ENCODE results near the gene SYT7. TPM values are rescaled to one million over a fixed set of nuclear protein-coding genes. Genes with fewer than 3 reads are reported as not detected.

Gene SYT7
- total and polyA plus RNA-seq, 2 donors (not counting 1 experiment from before 2014, with no cell fraction given): not detected

GRCh38 chr11:61473370-61474012 lies 107.4 kb downstream of the SYT7 start:
- Mint-ChIP-seq H3K27ac (no peak overlapping the region), H3K4me1 (peaks cover 2% of the 10 kb centered on the region), H3K4me3 (no peak overlapping the region), H3K27me3 (no peaks in the 10 kb centered on the region), H3K9me3 (ENCODE audit: insufficient read depth) (no peaks in the 10 kb centered on the region)
- ATAC-seq (ENCODE audit: low read depth) (no peak), DNase-seq (no peak)
- no peak overlapping the region for H3K9ac ChIP-seq (ENCODE audit: low read length)
- POLR2A ChIA-PET: no interaction called here
- no peak overlapping the region for H3K4me2 ChIP-seq (replicated peaks; ENCODE audit: low read depth, low read length, poor library complexity, severe bottlenecking)
- H2AFZ ChIP-seq (ENCODE audit: insufficient read depth, low read depth, low read length, poor library complexity, severe bottlenecking): no peak overlapping the region
- no peaks in the 10 kb centered on the region for H4K20me1 ChIP-seq (ENCODE audit: control insufficient read depth, insufficient read depth, low read length, poor library complexity, severe bottlenecking)
- H3K27ac ChIP-seq (ENCODE audit: low read length in 2 of 2): no peak overlapping the region
- intact Hi-C loops (cut with micrococcal nuclease): no loop called here
- H3K4me3 ChIP-seq (ENCODE audit: control extremely low read depth in 1 of 5, extremely low read depth in 1 of 5, insufficient read depth in 1 of 5, low read depth in 2 of 5, low read length in 4 of 5): no peak overlapping the region
- H3K36me3 ChIP-seq (replicated peaks in 1 of 2; ENCODE audit: control extremely low read depth in 1 of 2, control insufficient read depth in 1 of 2, extremely low read depth in 1 of 2, insufficient read depth in 2 of 2, low read length in 1 of 2): peaks cover 0 to 11% of the 10 kb centered on the region in 2 experiments
- no peaks in the 10 kb centered on the region for H3K79me2 ChIP-seq (ENCODE audit: control insufficient read depth, insufficient read depth, low read length)
- no peak for TF ChIP-seq EZH2 (IDR thresholded peaks at IDR 0.05; ENCODE audit: borderline replicate concordance, insufficient read depth, low read depth, low read length, poor library complexity, severe bottlenecking)
- TF ChIP-seq, protein P1, sequence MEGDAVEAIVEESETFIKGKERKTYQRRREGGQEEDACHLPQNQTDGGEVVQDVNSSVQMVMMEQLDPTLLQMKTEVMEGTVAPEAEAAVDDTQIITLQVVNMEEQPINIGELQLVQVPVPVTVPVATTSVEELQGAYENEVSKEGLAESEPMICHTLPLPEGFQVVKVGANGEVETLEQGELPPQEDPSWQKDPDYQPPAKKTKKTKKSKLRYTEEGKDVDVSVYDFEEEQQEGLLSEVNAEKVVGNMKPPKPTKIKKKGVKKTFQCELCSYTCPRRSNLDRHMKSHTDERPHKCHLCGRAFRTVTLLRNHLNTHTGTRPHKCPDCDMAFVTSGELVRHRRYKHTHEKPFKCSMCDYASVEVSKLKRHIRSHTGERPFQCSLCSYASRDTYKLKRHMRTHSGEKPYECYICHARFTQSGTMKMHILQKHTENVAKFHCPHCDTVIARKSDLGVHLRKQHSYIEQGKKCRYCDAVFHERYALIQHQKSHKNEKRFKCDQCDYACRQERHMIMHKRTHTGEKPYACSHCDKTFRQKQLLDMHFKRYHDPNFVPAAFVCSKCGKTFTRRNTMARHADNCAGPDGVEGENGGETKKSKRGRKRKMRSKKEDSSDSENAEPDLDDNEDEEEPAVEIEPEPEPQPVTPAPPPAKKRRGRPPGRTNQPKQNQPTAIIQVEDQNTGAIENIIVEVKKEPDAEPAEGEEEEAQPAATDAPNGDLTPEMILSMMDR (IDR thresholded peaks at IDR 0.05): no peak
- CTCF ChIA-PET: interaction anchor here (1.7 to 6.1 kb wide), 2 partner anchors 43 to 165 kb away, joined by 5 to 55 read pairs; no protein-coding TSS in a partner anchor
- WGBS (ENCODE audit: insufficient coverage): 100% methylated on average over 1 of the region's 3 CpGs
- peaks cover 0 to 8% (median 0%) of the 10 kb centered on the region in 4 experiments for H3K27me3 ChIP-seq (replicated peaks in 1 of 4; ENCODE audit: control extremely low read depth in 1 of 4, control insufficient read depth in 3 of 4, insufficient read depth in 4 of 4, low read length in 3 of 4)
- H3K9me3 ChIP-seq (ENCODE audit: control extremely low read depth in 1 of 3, control insufficient read depth in 2 of 3, insufficient read depth in 1 of 3, low read length in 2 of 3): no peaks in the 10 kb centered on the region
- peaks cover 0 to 6% of the 10 kb centered on the region in 2 donors for H3K4me1 ChIP-seq (ENCODE audit: control insufficient read depth in 2 of 2, insufficient read depth in 2 of 2, low read length in 2 of 2)

DNA sequence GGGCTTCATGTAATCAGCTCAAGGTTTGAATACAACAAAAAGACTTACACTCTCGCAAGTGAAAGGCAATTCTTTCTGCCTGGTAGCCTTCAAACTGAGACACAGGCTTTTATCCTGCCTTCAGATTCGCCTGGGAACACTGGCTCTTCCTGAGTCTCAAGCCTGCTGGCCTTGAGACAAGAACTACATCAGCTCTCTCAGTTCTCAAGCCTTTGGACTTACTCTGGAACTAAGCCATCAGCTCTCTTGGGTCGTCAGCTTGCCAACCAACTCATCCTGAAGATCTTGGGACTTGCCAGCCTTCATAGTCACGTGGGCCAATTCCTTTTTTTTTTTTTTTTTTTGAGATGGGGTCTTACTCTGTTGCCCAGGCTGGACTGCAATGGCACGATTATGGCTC lies 108.0 kb downstream of the SYT7 start:
- Histone ChIP-seq H3K27me3 (replicated peaks in 1 of 4; ENCODE audit: control extremely low read depth in 1 of 4, control insufficient read depth in 3 of 4, insufficient read depth in 4 of 4, low read length in 3 of 4) (peaks cover 0 to 2% (median 0%) of the 10 kb centered on the region in 4 experiments), H3K4me1 (ENCODE audit: control insufficient read depth in 2 of 2, insufficient read depth in 2 of 2, low read length in 2 of 2) (peaks cover 0 to 4% of the 10 kb centered on the region in 2 donors), H4K20me1 (ENCODE audit: control insufficient read depth, insufficient read depth, low read length, poor library complexity, severe bottlenecking) (no peaks in the 10 kb centered on the region), H3K79me2 (ENCODE audit: control insufficient read depth, insufficient read depth, low read length) (no peaks in the 10 kb centered on the region), H3K4me2 (replicated peaks; ENCODE audit: low read depth, low read length, poor library complexity, severe bottlenecking) (no peak overlapping the region), H3K36me3 (replicated peaks in 1 of 2; ENCODE audit: control extremely low read depth in 1 of 2, control insufficient read depth in 1 of 2, extremely low read depth in 1 of 2, insufficient read depth in 2 of 2, low read length in 1 of 2) (peaks cover 0 to 11% of the 10 kb centered on the region in 2 experiments), H3K9me3 (ENCODE audit: control extremely low read depth in 1 of 3, control insufficient read depth in 2 of 3, insufficient read depth in 1 of 3, low read length in 2 of 3) (peaks cover 0 to 2% (median 0%) of the 10 kb centered on the region in 3 donors), H2AFZ (ENCODE audit: insufficient read depth, low read depth, low read length, poor library complexity, severe bottlenecking) (no peak overlapping the region), H3K27ac (ENCODE audit: low read length in 2 of 2) (no peak overlapping the region), H3K4me3 (ENCODE audit: control extremely low read depth in 1 of 5, extremely low read depth in 1 of 5, insufficient read depth in 1 of 5, low read depth in 2 of 5, low read length in 4 of 5) (no peak overlapping the region), H3K9ac (ENCODE audit: low read length) (no peak overlapping the region)
- Mint-ChIP-seq H3K27ac (no peak overlapping the region), H3K27me3 (no peaks in the 10 kb centered on the region), H3K4me1 (peaks cover 2% of the 10 kb centered on the region), H3K4me3 (no peak overlapping the region), H3K9me3 (ENCODE audit: insufficient read depth) (no peaks in the 10 kb centered on the region)
- ATAC-seq (ENCODE audit: low read depth) (no peak), DNase-seq (no peak)
- TF ChIP-seq, protein P1 (IDR thresholded peaks at IDR 0.05): no peak
- TF ChIP-seq EZH2 (IDR thresholded peaks at IDR 0.05; ENCODE audit: borderline replicate concordance, insufficient read depth, low read depth, low read length, poor library complexity, severe bottlenecking): no peak
- intact Hi-C loops (cut with micrococcal nuclease): no loop called here
- CTCF ChIA-PET: interaction anchor here (1.7 kb wide), 1 partner anchor 44 kb away, joined by 5 read pairs; no protein-coding TSS in a partner anchor
- WGBS (ENCODE audit: insufficient coverage): 100% methylated on average over 4 of the region's 5 CpGs
- POLR2A ChIA-PET: no interaction called here
